Measurements from ENCODE around the gene BTBD9.
A peak's percentile ranks its signal among the peaks of the same experiment; 100 is the strongest.

BTBD9 gene

GRCh38 chr6:38518511-38519304 is 121.0 kb downstream of the BTBD9 start:
- DNase-seq: no peak
- Mint-ChIP-seq H3K4me3 (no peak overlapping the region), H3K9me3 (no peaks in the 10 kb centered on the region), H3K4me1 (ENCODE audit: low read depth in 2 of 2) (peaks cover 15 to 38% of the 10 kb centered on the region in 2 donors), H3K36me3 (ENCODE audit: insufficient read depth) (peaks cover 5% of the 10 kb centered on the region), H3K27me3 (no peaks in the 10 kb centered on the region), H3K27ac (no peak overlapping the region)
- ATAC-seq (replicated peaks): no peak

- H3K36me3 Mint-ChIP-seq (ENCODE audit: insufficient read depth): peaks cover 4% of the 10 kb centered on the region
- no peak overlapping the region for H3K4me3 Mint-ChIP-seq
- DNase-seq: no peak
- peaks cover 13 to 33% of the 10 kb centered on the region in 2 donors for H3K4me1 Mint-ChIP-seq (ENCODE audit: low read depth in 2 of 2)
- H3K9me3 Mint-ChIP-seq: no peaks in the 10 kb centered on the region
- no peak overlapping the region for H3K27ac Mint-ChIP-seq
- no peak for ATAC-seq (replicated peaks)
- H3K27me3 Mint-ChIP-seq: no peaks in the 10 kb centered on the region
Measured at GRCh38 chr6:38517005-38517404, 122.7 kb downstream of the BTBD9 start.

DNA sequence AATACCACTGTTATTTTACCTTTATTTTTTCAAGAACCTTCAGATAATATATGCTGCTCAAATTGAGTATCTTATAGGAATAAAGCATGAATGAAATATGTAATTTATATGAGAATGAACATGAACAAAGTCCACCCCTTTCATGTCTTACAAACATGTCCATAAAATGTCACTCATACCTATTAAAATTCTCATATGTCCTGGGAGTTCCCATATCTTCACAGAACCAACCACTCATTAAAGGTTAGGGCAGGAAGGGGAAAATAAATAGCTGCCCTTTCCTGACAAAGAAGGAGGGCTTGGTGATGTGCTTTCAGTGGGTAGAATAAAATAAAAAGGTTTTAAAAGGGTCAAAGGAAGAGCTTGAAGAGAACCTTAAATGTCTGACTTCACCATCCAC is 125.3 kb downstream of the BTBD9 start:
- ATAC-seq (replicated peaks) (no peak), DNase-seq (no peak)
- no peaks in the 10 kb centered on the region for H3K9me3 Mint-ChIP-seq
- no peak overlapping the region for H3K4me3 Mint-ChIP-seq
- no peaks in the 10 kb centered on the region for H3K27me3 Mint-ChIP-seq
- H3K36me3 Mint-ChIP-seq (ENCODE audit: insufficient read depth): peaks cover 3% of the 10 kb centered on the region
- peaks cover 10 to 40% of the 10 kb centered on the region in 2 donors for H3K4me1 Mint-ChIP-seq (ENCODE audit: low read depth in 2 of 2)
- H3K27ac Mint-ChIP-seq: peak overlapping the region; percentile 19 to 64

GRCh38 chr6:38512211-38512610 is 127.5 kb downstream of the BTBD9 start:
- DNase-seq (no peak), ATAC-seq (replicated peaks) (no peak)
- H3K4me1 Mint-ChIP-seq (ENCODE audit: low read depth in 2 of 2): peaks cover 4 to 25% of the 10 kb centered on the region in 2 donors
- no peaks in the 10 kb centered on the region for H3K9me3 Mint-ChIP-seq
- no peaks in the 10 kb centered on the region for H3K27me3 Mint-ChIP-seq
- H3K36me3 Mint-ChIP-seq (ENCODE audit: insufficient read depth): peaks cover 3% of the 10 kb centered on the region
- no peak overlapping the region for H3K4me3 Mint-ChIP-seq
- no peak overlapping the region for H3K27ac Mint-ChIP-seq

GRCh38 chr6:38510205-38510604 is 129.5 kb downstream of the BTBD9 start:
- DNase-seq: no peak
- no peak for ATAC-seq (replicated peaks)
- Mint-ChIP-seq H3K27me3 (no peaks in the 10 kb centered on the region), H3K4me1 (ENCODE audit: low read depth in 2 of 2) (peaks cover 0 to 12% of the 10 kb centered on the region in 2 donors), H3K9me3 (no peaks in the 10 kb centered on the region), H3K27ac (no peak overlapping the region), H3K36me3 (ENCODE audit: insufficient read depth) (no peaks in the 10 kb centered on the region), H3K4me3 (no peak overlapping the region)

DNA sequence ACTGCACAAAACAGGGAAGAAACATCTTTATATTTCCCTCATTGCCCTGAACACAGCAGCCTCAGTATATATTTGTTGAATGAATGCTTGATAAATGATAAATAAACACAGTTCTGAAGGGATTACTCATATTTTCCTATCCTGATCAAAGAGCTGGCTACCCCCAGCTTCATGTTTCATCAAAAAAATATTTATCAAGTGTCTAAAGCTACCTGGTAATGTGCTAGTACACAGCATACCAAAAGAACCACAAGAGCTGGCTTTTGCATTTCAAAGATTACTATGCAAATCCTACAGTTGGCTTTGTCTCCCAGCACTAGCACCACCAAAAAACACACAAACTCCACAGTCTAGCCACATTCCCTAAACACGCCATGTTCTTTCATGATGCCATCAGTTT is 130.0 kb downstream of the BTBD9 start:
- no peak for ATAC-seq (replicated peaks)
- Mint-ChIP-seq H3K4me3 (no peak overlapping the region), H3K9me3 (no peaks in the 10 kb centered on the region), H3K27me3 (no peaks in the 10 kb centered on the region), H3K36me3 (ENCODE audit: insufficient read depth) (no peaks in the 10 kb centered on the region), H3K27ac (no peak overlapping the region), H3K4me1 (ENCODE audit: low read depth in 2 of 2) (peaks cover 0 to 10% of the 10 kb centered on the region in 2 donors)
- no peak for DNase-seq

DNA sequence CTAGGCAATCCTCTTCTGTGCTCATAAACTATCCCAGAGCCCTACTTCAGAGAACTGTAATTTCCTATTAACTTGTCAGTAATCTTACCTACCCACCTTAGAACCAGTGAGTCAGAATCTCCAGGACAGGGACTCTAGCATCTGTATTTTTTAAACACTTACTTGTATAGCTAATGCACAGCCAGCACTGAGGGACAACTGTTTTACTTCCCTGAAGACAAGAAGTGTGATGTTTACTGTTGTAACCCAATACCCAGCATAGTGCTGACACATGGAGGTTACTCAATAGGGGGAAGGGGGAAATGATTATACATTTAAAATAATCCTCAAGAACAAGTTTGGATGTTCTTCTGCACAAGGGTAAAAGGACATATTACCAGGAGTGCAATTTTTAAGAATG is 130.8 kb downstream of the BTBD9 start:
- Mint-ChIP-seq H3K4me1 (ENCODE audit: low read depth in 2 of 2) (peaks cover 0 to 10% of the 10 kb centered on the region in 2 donors), H3K4me3 (no peak overlapping the region), H3K36me3 (ENCODE audit: insufficient read depth) (no peaks in the 10 kb centered on the region), H3K9me3 (no peaks in the 10 kb centered on the region), H3K27ac (no peak overlapping the region), H3K27me3 (no peaks in the 10 kb centered on the region)
- ATAC-seq (replicated peaks): no peak
- no peak for DNase-seq

DNA sequence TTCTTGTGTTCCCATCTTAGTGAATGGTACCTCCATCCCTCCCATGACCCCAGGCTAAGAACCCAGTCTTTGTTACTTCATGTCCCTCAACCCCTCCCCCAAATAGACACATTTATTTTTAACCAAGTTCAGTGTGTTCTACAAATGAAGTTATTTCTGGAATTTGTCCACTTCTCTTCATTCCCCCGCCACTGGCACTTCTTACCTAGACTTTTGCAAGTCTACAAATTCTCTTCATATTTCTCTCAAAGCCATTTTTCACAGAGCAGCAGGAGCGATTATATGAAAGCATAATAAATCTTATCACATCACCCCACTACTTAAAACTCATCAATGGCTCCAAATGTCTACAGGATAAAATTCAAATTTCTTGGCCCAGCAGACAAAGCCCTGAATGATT is 131.4 kb downstream of the BTBD9 start:
- no peaks in the 10 kb centered on the region for H3K27me3 Mint-ChIP-seq

GRCh38 chr6:38507173-38507572 is 132.6 kb downstream of the BTBD9 start:
- Mint-ChIP-seq H3K36me3 (ENCODE audit: insufficient read depth) (no peaks in the 10 kb centered on the region), H3K27ac (no peak overlapping the region), H3K4me3 (no peak overlapping the region), H3K27me3 (no peaks in the 10 kb centered on the region), H3K9me3 (no peaks in the 10 kb centered on the region), H3K4me1 (ENCODE audit: low read depth in 2 of 2) (peaks cover 0 to 10% of the 10 kb centered on the region in 2 donors)
- no peak for DNase-seq
- ATAC-seq (replicated peaks): no peak

More for the DNA sequence above, 131.4 kb downstream of the BTBD9 start:
- H3K9me3 Mint-ChIP-seq: no peaks in the 10 kb centered on the region
- no peak overlapping the region for H3K4me3 Mint-ChIP-seq
- DNase-seq (no peak), ATAC-seq (replicated peaks) (no peak)
- no peak overlapping the region for H3K27ac Mint-ChIP-seq
- peaks cover 0 to 10% of the 10 kb centered on the region in 2 donors for H3K4me1 Mint-ChIP-seq (ENCODE audit: low read depth in 2 of 2)
- no peaks in the 10 kb centered on the region for H3K36me3 Mint-ChIP-seq (ENCODE audit: insufficient read depth)

DNA sequence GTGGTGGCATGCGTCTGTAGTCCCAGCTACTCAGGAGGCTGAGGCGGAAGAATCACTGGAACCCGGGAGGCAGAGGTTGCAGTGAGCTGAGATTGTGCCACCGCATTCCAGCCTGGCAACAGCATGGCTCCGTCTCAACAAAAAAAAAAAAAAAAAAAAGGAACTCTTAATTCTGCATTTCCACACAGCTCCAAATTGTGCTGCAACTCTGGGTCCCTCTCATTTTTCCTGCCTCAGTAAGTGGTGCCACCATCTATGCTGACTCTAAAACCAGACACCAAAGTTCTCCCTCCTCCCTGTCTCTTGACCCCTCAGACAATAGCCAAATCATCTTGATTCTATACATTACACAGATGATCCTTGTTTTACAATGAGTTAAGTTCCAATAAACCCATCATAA is 133.9 kb downstream of the BTBD9 start:
- H3K4me3 Mint-ChIP-seq: no peak overlapping the region
- no peaks in the 10 kb centered on the region for H3K9me3 Mint-ChIP-seq
- no peaks in the 10 kb centered on the region for H3K27me3 Mint-ChIP-seq
- no peak for ATAC-seq (replicated peaks)
- H3K27ac Mint-ChIP-seq: no peak overlapping the region
- no peak for DNase-seq
- H3K4me1 Mint-ChIP-seq (ENCODE audit: low read depth in 2 of 2): peaks cover 0 to 6% of the 10 kb centered on the region in 2 donors
- H3K36me3 Mint-ChIP-seq (ENCODE audit: insufficient read depth): no peaks in the 10 kb centered on the region

GRCh38 chr6:38504996-38505395 is 134.7 kb downstream of the BTBD9 start:
- no peak overlapping the region for H3K27ac Mint-ChIP-seq
- H3K9me3 Mint-ChIP-seq: no peaks in the 10 kb centered on the region
- peaks cover 0 to 2% of the 10 kb centered on the region in 2 donors for H3K4me1 Mint-ChIP-seq (ENCODE audit: low read depth in 2 of 2)
- H3K4me3 Mint-ChIP-seq: no peak overlapping the region
- no peaks in the 10 kb centered on the region for H3K36me3 Mint-ChIP-seq (ENCODE audit: insufficient read depth)
- no peaks in the 10 kb centered on the region for H3K27me3 Mint-ChIP-seq
- no peak for DNase-seq
- ATAC-seq (replicated peaks): no peak

GRCh38 chr6:38503960-38504682 is 135.6 kb downstream of the BTBD9 start:
- no peaks in the 10 kb centered on the region for H3K9me3 Mint-ChIP-seq
- DNase-seq (no peak), ATAC-seq (replicated peaks) (no peak)
- H3K27me3 Mint-ChIP-seq: no peaks in the 10 kb centered on the region
- H3K27ac Mint-ChIP-seq: no peak overlapping the region
- H3K4me1 Mint-ChIP-seq (ENCODE audit: low read depth in 2 of 2): peaks cover 0 to 5% of the 10 kb centered on the region in 2 donors
- H3K36me3 Mint-ChIP-seq (ENCODE audit: insufficient read depth): no peaks in the 10 kb centered on the region
- H3K4me3 Mint-ChIP-seq: no peak overlapping the region

- DNase-seq (no peak), ATAC-seq (replicated peaks) (no peak)
- Mint-ChIP-seq H3K9me3 (no peaks in the 10 kb centered on the region), H3K4me3 (no peak overlapping the region), H3K36me3 (ENCODE audit: insufficient read depth) (no peaks in the 10 kb centered on the region), H3K27ac (no peak overlapping the region), H3K27me3 (no peaks in the 10 kb centered on the region), H3K4me1 (ENCODE audit: low read depth in 2 of 2) (peaks cover 0 to 14% of the 10 kb centered on the region in 2 donors)
Measured at GRCh38 chr6:38503032-38503773, 136.5 kb downstream of the BTBD9 start.
